ENCODE data around the gene TMEM132D.

Gene TMEM132D

DNA sequence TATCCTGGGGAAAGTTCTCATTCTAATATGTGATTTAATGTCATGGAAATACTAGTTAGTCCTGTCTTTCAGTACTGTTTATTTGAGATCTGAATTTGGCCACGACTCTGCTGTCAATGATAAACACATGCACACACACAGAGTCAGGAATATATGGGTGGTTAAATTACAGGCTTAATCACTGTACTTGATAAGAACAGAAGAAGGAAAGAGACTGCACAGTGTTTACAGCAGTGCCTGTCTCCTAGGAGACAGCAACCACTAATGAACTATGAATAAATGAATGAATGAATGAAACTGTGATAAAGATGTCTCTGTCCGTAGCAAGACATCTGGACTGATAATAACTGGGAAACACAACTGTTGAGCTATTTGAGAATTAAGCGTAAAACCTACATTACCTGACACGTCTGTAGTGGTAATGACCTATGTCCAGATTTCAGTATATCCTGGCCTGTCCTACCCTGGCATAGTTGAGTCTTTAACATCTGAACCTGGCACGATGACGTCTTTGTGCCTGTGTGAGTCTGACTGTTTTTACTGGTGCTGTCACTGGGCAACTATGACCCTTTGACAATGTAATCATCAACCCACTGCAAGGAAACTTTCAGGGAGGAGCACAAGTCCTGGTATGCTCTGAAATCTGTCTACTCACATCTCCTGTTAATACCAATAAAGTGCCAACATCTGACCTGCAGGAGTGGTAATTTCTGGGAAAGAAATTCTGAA is 524.6 kb downstream of the TMEM132D start:
- TF ChIP-seq, protein P1, sequence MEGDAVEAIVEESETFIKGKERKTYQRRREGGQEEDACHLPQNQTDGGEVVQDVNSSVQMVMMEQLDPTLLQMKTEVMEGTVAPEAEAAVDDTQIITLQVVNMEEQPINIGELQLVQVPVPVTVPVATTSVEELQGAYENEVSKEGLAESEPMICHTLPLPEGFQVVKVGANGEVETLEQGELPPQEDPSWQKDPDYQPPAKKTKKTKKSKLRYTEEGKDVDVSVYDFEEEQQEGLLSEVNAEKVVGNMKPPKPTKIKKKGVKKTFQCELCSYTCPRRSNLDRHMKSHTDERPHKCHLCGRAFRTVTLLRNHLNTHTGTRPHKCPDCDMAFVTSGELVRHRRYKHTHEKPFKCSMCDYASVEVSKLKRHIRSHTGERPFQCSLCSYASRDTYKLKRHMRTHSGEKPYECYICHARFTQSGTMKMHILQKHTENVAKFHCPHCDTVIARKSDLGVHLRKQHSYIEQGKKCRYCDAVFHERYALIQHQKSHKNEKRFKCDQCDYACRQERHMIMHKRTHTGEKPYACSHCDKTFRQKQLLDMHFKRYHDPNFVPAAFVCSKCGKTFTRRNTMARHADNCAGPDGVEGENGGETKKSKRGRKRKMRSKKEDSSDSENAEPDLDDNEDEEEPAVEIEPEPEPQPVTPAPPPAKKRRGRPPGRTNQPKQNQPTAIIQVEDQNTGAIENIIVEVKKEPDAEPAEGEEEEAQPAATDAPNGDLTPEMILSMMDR (conservative IDR thresholded peaks at IDR 0.05; ENCODE audit: control insufficient read depth, insufficient read depth, low read depth, low read length): no peak
- DNase-seq (ENCODE audit: low read depth): no peak

DNA sequence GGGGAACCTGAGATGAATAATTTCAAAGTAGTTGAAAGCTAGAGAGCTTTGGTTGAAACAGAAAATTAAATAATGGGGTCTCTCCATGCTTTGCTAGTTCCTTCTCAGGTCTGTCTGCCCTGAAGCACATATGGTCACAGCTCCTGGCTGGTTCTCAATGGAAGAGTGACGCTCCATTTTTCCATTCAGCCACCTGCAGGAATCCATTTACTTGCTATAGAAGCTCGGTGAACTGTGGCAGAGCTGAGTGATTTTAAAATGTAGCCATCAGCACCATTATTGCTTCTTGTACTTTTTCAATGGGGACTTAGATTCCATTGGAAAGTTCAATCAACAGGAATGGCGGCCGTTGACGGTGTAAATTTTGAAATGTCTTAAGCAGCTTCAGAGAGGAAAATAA is 525.3 kb downstream of the TMEM132D start:
- no peak overlapping the region for H3K4me3 ChIP-seq (ENCODE audit: control insufficient read depth, low read depth, low read length)
- TF ChIP-seq, protein P1 (conservative IDR thresholded peaks at IDR 0.05; ENCODE audit: control insufficient read depth, insufficient read depth, low read depth, low read length): no peak
- no peak for DNase-seq (ENCODE audit: low read depth)

More for the DNA sequence above, 524.6 kb downstream of the TMEM132D start:
- no peak overlapping the region for H3K4me3 ChIP-seq (ENCODE audit: control insufficient read depth, low read depth, low read length)

DNA sequence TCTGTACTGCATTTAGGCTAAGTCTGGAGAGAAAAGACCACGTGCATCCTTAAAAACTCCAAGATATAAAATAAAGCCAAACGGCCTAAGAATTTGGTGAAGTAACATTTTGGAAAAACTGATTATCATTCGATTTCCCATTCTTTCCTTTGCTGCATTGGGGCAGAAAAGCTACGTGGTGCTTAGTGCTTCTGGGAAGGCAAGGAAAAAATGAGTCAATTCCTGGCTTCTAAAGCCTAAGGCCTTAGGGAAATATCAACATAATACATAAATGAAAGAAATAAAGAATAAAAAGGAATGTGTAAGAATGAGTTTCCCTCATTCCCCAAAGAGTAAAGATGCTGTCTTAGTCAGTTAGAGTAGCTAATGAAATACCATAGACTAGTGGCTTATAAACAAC is 530.1 kb downstream of the TMEM132D start:
- H3K4me3 ChIP-seq (ENCODE audit: control insufficient read depth, low read depth, low read length): no peak overlapping the region
- TF ChIP-seq, protein P1 (conservative IDR thresholded peaks at IDR 0.05; ENCODE audit: control insufficient read depth, insufficient read depth, low read depth, low read length): no peak
- DNase-seq (ENCODE audit: low read depth): no peak

DNA sequence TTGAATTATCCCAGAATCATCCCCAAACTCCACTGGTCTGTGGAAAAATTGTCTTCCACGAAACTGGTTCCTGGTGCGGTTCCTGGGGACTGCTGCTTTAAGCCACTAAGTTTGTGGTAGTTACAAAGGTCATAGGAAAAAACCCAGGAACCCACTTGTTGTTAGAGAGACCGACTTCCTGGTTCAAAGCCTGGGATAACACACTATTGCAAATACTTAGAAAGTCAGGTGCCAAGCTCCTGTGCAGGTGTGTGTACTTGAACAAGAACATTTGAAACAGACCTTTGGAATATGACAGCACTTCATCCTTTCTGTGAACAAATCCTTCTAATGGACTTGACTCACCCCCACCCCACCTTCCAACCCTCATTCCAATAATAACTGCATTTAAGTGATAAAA is 530.9 kb downstream of the TMEM132D start:
- DNase-seq (ENCODE audit: low read depth): no peak
- TF ChIP-seq, protein P1 (conservative IDR thresholded peaks at IDR 0.05; ENCODE audit: control insufficient read depth, insufficient read depth, low read depth, low read length): no peak
- no peak overlapping the region for H3K4me3 ChIP-seq (ENCODE audit: control insufficient read depth, low read depth, low read length)

DNA sequence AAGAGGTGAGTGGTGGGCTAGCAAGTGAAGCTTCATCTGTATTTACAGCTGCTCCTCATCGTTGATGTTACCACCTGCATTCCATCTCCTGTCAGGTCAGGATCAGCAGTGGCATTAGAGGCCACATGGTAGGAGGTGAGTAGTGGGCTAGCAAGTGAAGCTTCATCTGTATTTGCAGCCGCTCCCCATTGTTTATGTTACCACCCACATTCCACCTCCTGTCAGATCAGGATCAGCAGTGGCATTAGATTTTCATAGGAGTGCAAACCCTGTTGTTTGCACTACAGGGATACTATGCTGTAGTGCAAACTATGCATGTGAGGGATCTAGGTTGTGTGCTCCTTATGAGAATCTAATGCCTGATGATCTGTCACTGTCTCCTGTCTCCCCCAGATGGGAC is 531.5 kb downstream of the TMEM132D start:
- H3K4me3 ChIP-seq (ENCODE audit: control insufficient read depth, low read depth, low read length): no peak overlapping the region
- TF ChIP-seq, protein P1 (conservative IDR thresholded peaks at IDR 0.05; ENCODE audit: control insufficient read depth, insufficient read depth, low read depth, low read length): no peak
- no peak for DNase-seq (ENCODE audit: low read depth)

DNA sequence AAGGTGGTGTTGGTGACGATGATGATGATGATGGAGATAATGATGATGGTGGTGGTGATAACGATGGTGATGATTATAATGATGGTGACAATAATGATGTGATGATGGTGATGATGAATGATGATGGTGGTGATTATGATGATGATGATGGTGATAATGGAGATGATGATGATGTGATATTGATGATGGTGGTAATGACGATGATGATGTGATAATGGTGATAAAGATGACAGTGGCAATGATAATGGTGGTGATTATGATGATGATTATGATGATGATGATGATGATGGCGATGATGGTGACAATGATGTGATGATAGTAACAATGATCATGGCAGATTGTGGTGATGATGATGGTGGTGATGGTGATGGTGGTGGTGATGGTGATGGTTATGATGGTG is 532.6 kb downstream of the TMEM132D start:
- TF ChIP-seq, protein P1 (conservative IDR thresholded peaks at IDR 0.05; ENCODE audit: control insufficient read depth, insufficient read depth, low read depth, low read length): no peak
- no peak overlapping the region for H3K4me3 ChIP-seq (ENCODE audit: control insufficient read depth, low read depth, low read length)
- DNase-seq (ENCODE audit: low read depth): no peak

Measured in fibroblast of mammary gland (primary cell).